Endothelial cell of umbilical vein (primary cell): ENCODE measurements around the gene CTF1. TPM values are rescaled to one million over a fixed set of nuclear protein-coding genes. Genes with fewer than 3 reads are reported as not detected.

Source experiments
- BruUV-seq: library from RNA; stranded (reverse); fragments of 400-500 nt; replicated peaks from 2 replicates; lab custom pipeline; 2021; lab: Mats Ljungman, UMichigan
- CTCF ChIA-PET: fragments of 300-600, 350-600 bp; sonication (Branson Sonifier 250); formaldehyde crosslinking; loops from one replicate; lab custom pipeline; 2021; ENCODE audit warnings: antibody characterized with exemption, inconsistent platforms; lab: Charles Lee
- POLR2A ChIA-PET: fragments of 300-600, 350-600 bp; sonication (Branson Sonifier 250); formaldehyde crosslinking; loops from one replicate; lab custom pipeline; 2021; ENCODE audit warnings: antibody characterized with exemption, inconsistent platforms; lab: Charles Lee
- DNase-seq: peaks from one replicate; pipeline ENCODE4 v3.0.0-alpha.2; 2011; ENCODE audit warnings: low read depth, low spot score
- FAIRE-seq: peaks from 2 replicates; lab custom pipeline; 2011; peaks lifted over from hg19 to GRCh38; lab: Jason Lieb, UNC
- H2AFZ ChIP-seq: 2 replicates; pipeline ENCODE4 v1.6.0; 2012; ENCODE audit warnings: low read depth, low read length, control low read depth, inconsistent platforms
- H3K27ac ChIP-seq: 2 replicates; pipeline ENCODE4 v1.5.1; 2011; ENCODE audit warnings: low read depth, mild to moderate bottlenecking, control low read depth, low read length, moderate library complexity; ENCODE audit not compliant: insufficient read depth
- H3K27me3 ChIP-seq, 2 experiments: 2 replicates each; pipeline versions ENCODE4 v1.6.0 to v1.6.1; 2011; ENCODE audit warnings: low read length in 2 of 2, mixed read lengths in 1 of 2; ENCODE audit not compliant: control insufficient read depth in 2 of 2, insufficient read depth in 2 of 2
- H3K36me3 ChIP-seq, 2 experiments: 2 replicates in 1 of 2; 3 replicates in 1 of 2; pipeline ENCODE4 v1.5.1; 2011; ENCODE audit warnings: low read length in 2 of 2, mild to moderate bottlenecking in 1 of 2, moderate library complexity in 1 of 2; ENCODE audit not compliant: control insufficient read depth in 2 of 2, insufficient read depth in 2 of 2; ENCODE audit errors: extremely low read depth in 1 of 2
- H3K4me1 ChIP-seq: 3 replicates; pipeline ENCODE4 v1.5.1; 2011; ENCODE audit warnings: mild to moderate bottlenecking, low read length; ENCODE audit not compliant: control insufficient read depth, insufficient read depth; ENCODE audit errors: extremely low read depth
- H3K4me2 ChIP-seq: 2 replicates; pipeline ENCODE4 v1.6.1; 2011; ENCODE audit warnings: low read length, control low read depth, mixed read lengths; ENCODE audit not compliant: insufficient read depth
- H3K4me3 ChIP-seq, 3 experiments: fragments of 200-600 bp in 1 of 3; sonication (generic), shearing (Covaris generic) in 1 of 3; replicated peaks in 1 of 3; 2 replicates each; pipeline ENCODE4 v1.5.1; 2011 to 2016; ENCODE audit warnings: control low read depth in 3 of 3, low read length in 3 of 3, mild to moderate bottlenecking in 2 of 3, inconsistent platforms in 1 of 3, low read depth in 1 of 3, moderate library complexity in 1 of 3; ENCODE audit not compliant: insufficient read depth in 1 of 3
- H3K79me2 ChIP-seq: 2 replicates; pipeline ENCODE4 v1.6.0; 2012; ENCODE audit warnings: low read length, inconsistent platforms; ENCODE audit not compliant: control insufficient read depth, insufficient read depth
- H3K9ac ChIP-seq: replicated peaks from 2 replicates; pipeline ENCODE3; 2011; ENCODE audit warnings: low read length, control low read depth; ENCODE audit not compliant: insufficient read depth; ENCODE audit errors: extremely low read depth
- H3K9me1 ChIP-seq: replicated peaks from 3 replicates; pipeline ENCODE4 v1.6.0; 2011; ENCODE audit warnings: mild to moderate bottlenecking, low read length; ENCODE audit not compliant: control insufficient read depth, insufficient read depth; ENCODE audit errors: extremely low read depth
- H3K9me3 ChIP-seq: replicated peaks from 2 replicates; pipeline ENCODE4 v1.5.1; 2012; ENCODE audit warnings: low read length, inconsistent platforms; ENCODE audit not compliant: control insufficient read depth, insufficient read depth
- H4K20me1 ChIP-seq: replicated peaks from 2 replicates; pipeline ENCODE3; 2011; ENCODE audit warnings: mild to moderate bottlenecking, low read length; ENCODE audit not compliant: control insufficient read depth, insufficient read depth; ENCODE audit errors: extremely low read depth
- EZH2 ChIP-seq: IDR thresholded peaks from 2 replicates; pipeline ENCODE4 v1.6.1; 2012; ENCODE audit warnings: borderline replicate concordance, low read depth, mild to moderate bottlenecking, moderate library complexity, low read length, inconsistent platforms; ENCODE audit not compliant: severe bottlenecking
- FOS ChIP-seq: IDR thresholded peaks from 2 replicates; pipeline ENCODE4 v1.6.1; 2011; ENCODE audit warnings: mild to moderate bottlenecking, low read length, moderate library complexity, borderline replicate concordance; ENCODE audit not compliant: insufficient read depth
- GATA2 ChIP-seq: IDR thresholded peaks from 2 replicates; pipeline ENCODE4 v1.7.0; 2011; ENCODE audit warnings: low read depth, mild to moderate bottlenecking, moderate library complexity, mixed read lengths, low read length; ENCODE audit not compliant: insufficient read length, insufficient read depth
- JUN ChIP-seq: IDR thresholded peaks from 2 replicates; pipeline ENCODE4 v1.6.1; 2011; ENCODE audit warnings: borderline replicate concordance, low read depth; ENCODE audit not compliant: insufficient read length, insufficient read depth
- MYC ChIP-seq: IDR thresholded peaks from one replicate; pipeline ENCODE4 v1.6.1; 2011; ENCODE audit warnings: mild to moderate bottlenecking, low read depth, low read length
- POLR2A ChIP-seq: IDR thresholded peaks from 2 replicates; pipeline ENCODE4 v1.6.1; 2012; ENCODE audit warnings: low read depth, mild to moderate bottlenecking, control low read depth, low read length
- POLR2AphosphoS5 ChIP-seq: IDR thresholded peaks from 2 replicates; pipeline ENCODE4 v1.6.1; 2012; ENCODE audit warnings: low read depth, mild to moderate bottlenecking, control low read depth, low read length, moderate library complexity; ENCODE audit not compliant: insufficient read depth
- dilution Hi-C: fragments of 300-500 bp; cut with MboI; formaldehyde crosslinking; loops from one replicate; pipeline ENCODE4 v1.15.0; 2019; ENCODE audit warnings: low sequenced_read_pairs; ENCODE audit not compliant: extremely low pct_ligation_motif_present
- intact Hi-C: fragments of 100-400 bp; cut with micrococcal nuclease; formaldehyde crosslinking; loops from one replicate; pipeline ENCODE4 v1.10.0; 2022
- polyA plus RNA-seq, 4 experiments: library from polyadenylated mRNA; depleted of rRNA in 3 of 4; stranded (reverse) in 3 of 4; unstranded in 1 of 4; fragments of >200 nt; gene quantifications; 2 replicates each; pipeline versions ENCODE4 v1.2.1 to v1.2.3, GENCODE V29; 2011 to 2012; ENCODE audit warnings: missing spikeins in 1 of 4
- total RNA-seq: library from RNA; stranded (reverse); gene quantifications from 2 replicates; pipeline ENCODE4 v1.2.3, GENCODE V29; 2021
- TF ChIP-seq, protein P1 (sequence below), 2 donors: IDR thresholded peaks; 1 replicate in 1 of 2; 2 replicates in 1 of 2; pipeline ENCODE4 v1.5.1; 2011; ENCODE audit warnings: low read length in 2 of 2, mild to moderate bottlenecking in 2 of 2, moderate library complexity in 2 of 2, control low read depth in 1 of 2, inconsistent platforms in 1 of 2, low read depth in 1 of 2; ENCODE audit not compliant: insufficient read depth in 1 of 2; ENCODE audit errors: extremely low read depth in 1 of 2
- TF ChIP-seq, protein P2 (sequence below): IDR thresholded peaks from 2 replicates; pipeline ENCODE4 v1.6.1; 2011; ENCODE audit not compliant: insufficient read depth, insufficient read length

Gene CTF1
- total and polyA plus RNA-seq, 2 donors (not counting 3 experiments of a cell fraction or from before 2014, with no cell fraction given), result 1.5 to 4.7 TPM

DNA sequence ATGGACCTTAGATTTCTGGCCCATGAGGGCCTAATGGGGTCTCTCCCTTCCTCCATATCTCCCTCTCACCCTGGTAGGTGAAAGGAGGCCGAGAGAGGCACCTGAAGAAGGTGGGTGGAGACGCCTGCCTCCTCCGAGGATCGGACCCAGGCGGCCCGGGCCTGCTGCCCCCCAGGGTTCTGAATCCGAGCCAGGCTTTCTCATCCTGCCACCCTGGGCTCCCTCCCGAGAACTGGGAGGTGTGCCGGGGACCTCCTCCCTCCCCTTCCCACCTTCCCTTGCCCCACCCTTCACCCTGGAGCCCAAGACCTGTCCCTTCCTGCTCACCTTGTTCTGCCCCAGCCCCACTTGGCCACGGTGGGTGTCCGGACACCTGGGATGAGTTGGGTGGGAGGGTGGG lies 32.0 kb downstream of the CTF1 start:
- Histone ChIP-seq H3K36me3 (peaks cover 4 to 30% of the 10 kb centered on the region in 2 experiments), H4K20me1 (no peaks in the 10 kb centered on the region), H3K9me3 (no peaks in the 10 kb centered on the region), H3K4me2 (no peak overlapping the region), H3K27ac (no peak overlapping the region), H3K4me3 (no peak overlapping the region), H3K79me2 (no peaks in the 10 kb centered on the region), H3K4me1 (peaks cover 2% of the 10 kb centered on the region), H2AFZ (no peak overlapping the region), H3K9ac (no peak overlapping the region), H3K27me3 (no peaks in the 10 kb centered on the region), H3K9me1 (no peaks in the 10 kb centered on the region)
- intact Hi-C loops (no loop called here), dilution Hi-C loops (no loop called here)
- TF ChIP-seq, protein P1, sequence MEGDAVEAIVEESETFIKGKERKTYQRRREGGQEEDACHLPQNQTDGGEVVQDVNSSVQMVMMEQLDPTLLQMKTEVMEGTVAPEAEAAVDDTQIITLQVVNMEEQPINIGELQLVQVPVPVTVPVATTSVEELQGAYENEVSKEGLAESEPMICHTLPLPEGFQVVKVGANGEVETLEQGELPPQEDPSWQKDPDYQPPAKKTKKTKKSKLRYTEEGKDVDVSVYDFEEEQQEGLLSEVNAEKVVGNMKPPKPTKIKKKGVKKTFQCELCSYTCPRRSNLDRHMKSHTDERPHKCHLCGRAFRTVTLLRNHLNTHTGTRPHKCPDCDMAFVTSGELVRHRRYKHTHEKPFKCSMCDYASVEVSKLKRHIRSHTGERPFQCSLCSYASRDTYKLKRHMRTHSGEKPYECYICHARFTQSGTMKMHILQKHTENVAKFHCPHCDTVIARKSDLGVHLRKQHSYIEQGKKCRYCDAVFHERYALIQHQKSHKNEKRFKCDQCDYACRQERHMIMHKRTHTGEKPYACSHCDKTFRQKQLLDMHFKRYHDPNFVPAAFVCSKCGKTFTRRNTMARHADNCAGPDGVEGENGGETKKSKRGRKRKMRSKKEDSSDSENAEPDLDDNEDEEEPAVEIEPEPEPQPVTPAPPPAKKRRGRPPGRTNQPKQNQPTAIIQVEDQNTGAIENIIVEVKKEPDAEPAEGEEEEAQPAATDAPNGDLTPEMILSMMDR (IDR thresholded peaks at IDR 0.05; ENCODE audit: extremely low read depth in 1 of 2, insufficient read depth in 1 of 2, low read depth in 1 of 2, low read length in 2 of 2), result no peak
- TF ChIP-seq EZH2 (no peak), POLR2A (no peak), JUN (no peak), FOS (no peak), POLR2AphosphoS5 (no peak), GATA2 (no peak), MYC (no peak)
- TF ChIP-seq, protein P2, sequence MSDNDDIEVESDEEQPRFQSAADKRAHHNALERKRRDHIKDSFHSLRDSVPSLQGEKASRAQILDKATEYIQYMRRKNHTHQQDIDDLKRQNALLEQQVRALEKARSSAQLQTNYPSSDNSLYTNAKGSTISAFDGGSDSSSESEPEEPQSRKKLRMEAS, result no peak
- no TSS peak for BruUV-seq
- CTCF ChIA-PET, result no interaction called here
- FAIRE-seq (no peak), DNase-seq (no peak)
- POLR2A ChIA-PET, result no interaction called here
